ENCODE measurements around the gene DISP2.

DISP2 gene

GRCh38 chr15:40327457-40327856 lies 30.6 kb upstream of the DISP2 start:
- DNase-seq = no peak

- DNase-seq = no peak
Measured at GRCh38 chr15:40328176-40328575, 29.8 kb upstream of the DISP2 start.

- no peak for DNase-seq
Measured at GRCh38 chr15:40328751-40329150, 29.3 kb upstream of the DISP2 start.

GRCh38 chr15:40329804-40330203 lies 28.2 kb upstream of the DISP2 start:
- DNase-seq = no peak

- peak; percentile 14 for DNase-seq
Measured at GRCh38 chr15:40330368-40330836, 27.6 kb upstream of the DISP2 start.

GRCh38 chr15:40331026-40331425 lies 27.0 kb upstream of the DISP2 start:
- no peak for DNase-seq

GRCh38 chr15:40331637-40332036 lies 26.4 kb upstream of the DISP2 start:
- DNase-seq = no peak

- DNase-seq = no peak
Measured at GRCh38 chr15:40332113-40332781, 25.8 kb upstream of the DISP2 start.

GRCh38 chr15:40333922-40334492 lies 24.0 kb upstream of the DISP2 start:
- no peak for DNase-seq

- no peak for DNase-seq
Measured at GRCh38 chr15:40334541-40334940, 23.5 kb upstream of the DISP2 start.

- no peak for DNase-seq
Measured at GRCh38 chr15:40334941-40335795, 22.9 kb upstream of the DISP2 start.

- peak; percentile 45 for DNase-seq
Measured at GRCh38 chr15:40335938-40336743, 21.9 kb upstream of the DISP2 start.

- no peak for DNase-seq
Measured at GRCh38 chr15:40336744-40337122, 21.3 kb upstream of the DISP2 start.

- DNase-seq = no peak
Measured at GRCh38 chr15:40337597-40337996, 20.4 kb upstream of the DISP2 start.

GRCh38 chr15:40338041-40338657 lies 19.9 kb upstream of the DISP2 start:
- no peak for DNase-seq

GRCh38 chr15:40338921-40339620 lies 18.9 kb upstream of the DISP2 start:
- no peak for DNase-seq

GRCh38 chr15:40339621-40339945 lies 18.4 kb upstream of the DISP2 start:
- DNase-seq = no peak

- DNase-seq = peak; percentile 34
Measured at GRCh38 chr15:40340038-40340739, 17.8 kb upstream of the DISP2 start.

- DNase-seq = peak; percentile 54
Measured at GRCh38 chr15:40340740-40341400, 17.1 kb upstream of the DISP2 start, which contains the start of gene CCDC9B. Gene CCDC9B, minus strand, starts transcription at chr15:40340939. Its CDS starts 120 bp downstream, at chr15:40340819.

GRCh38 chr15:40342416-40343320 lies 15.4 kb upstream of the DISP2 start:
- DNase-seq = no peak

Measured in DMS153 (cell line).